Bronchial epithelial cell (primary cell): Measurements from ENCODE around the gene BABAM2. TPM values are rescaled to one million over a fixed set of nuclear protein-coding genes. Genes with fewer than 3 reads are reported as not detected.
A peak's percentile ranks its signal among the peaks of the same experiment; 100 is the strongest.

Experiments
- DNase-seq: peaks from one replicate; pipeline ENCODE4 v3.0.0-alpha.2; 2010; ENCODE audit warnings: low read depth
- FAIRE-seq: peaks from 2 replicates; lab custom pipeline; 2011; peaks lifted over from hg19 to GRCh38; lab: Jason Lieb, UNC
- H3K27me3 ChIP-seq: 2 replicates; pipeline ENCODE4 v1.5.1; 2011; ENCODE audit warnings: low read length; ENCODE audit not compliant: control insufficient read depth, insufficient read depth
- H3K36me3 ChIP-seq: 2 replicates; pipeline ENCODE4 v1.5.1; 2011; ENCODE audit warnings: low read length; ENCODE audit not compliant: control insufficient read depth, insufficient read depth
- H3K4me3 ChIP-seq: 2 replicates; pipeline ENCODE4 v1.5.1; 2011; ENCODE audit warnings: mild to moderate bottlenecking, low read depth, low read length, control low read depth
- CTCF ChIP-seq: IDR thresholded peaks from 2 replicates; pipeline ENCODE4 v1.5.1; 2011; ENCODE audit warnings: mild to moderate bottlenecking, moderate library complexity, low read length, control low read depth, inconsistent platforms; ENCODE audit not compliant: insufficient read depth, severe bottlenecking
- total RNA-seq: library from RNA; depleted of rRNA; stranded (reverse); fragments of >200 nt; gene quantifications from 2 replicates; pipeline ENCODE4 v1.2.1, GENCODE V29; 2014

Gene BABAM2
- total RNA-seq, 1 donor from 2014 or later, result 8.4 TPM

GRCh38 chr2:28387082-28387960 is 496.8 kb downstream of the BABAM2 start:
- FAIRE-seq (no peak), DNase-seq (peak; percentile 57)
- Histone ChIP-seq H3K27me3 (no peaks in the 10 kb centered on the region), H3K36me3 (no peaks in the 10 kb centered on the region), H3K4me3 (no peak overlapping the region)
- TF ChIP-seq CTCF, result no peak

Other genes with a start within 250 kb of the BABAM2 start
- gene SUPT7L, start 227.1 kb upstream of the BABAM2 start, total RNA-seq, result 10.5 and 14.7 TPM in 2 replicates
- 20.5 and 27.4 TPM in 2 replicates for gene SLC4A1AP, start 226.8 kb upstream of the BABAM2 start, total RNA-seq
- 11.3 and 37.9 TPM in 2 replicates for gene MRPL33, start 119.0 kb upstream of the BABAM2 start, total RNA-seq
- gene RBKS, start 342 bp upstream of the BABAM2 start, total RNA-seq, result 0.79 and 0.90 TPM in 2 replicates